Endothelial cell of umbilical vein (primary cell): ENCODE measurements around the gene FBXO48.

Source experiments
- POLR2A ChIP-seq: IDR thresholded peaks from 2 replicates; pipeline ENCODE4 v1.6.1; 2012; ENCODE audit warnings: low read depth, mild to moderate bottlenecking, control low read depth, low read length
- POLR2AphosphoS5 ChIP-seq: IDR thresholded peaks from 2 replicates; pipeline ENCODE4 v1.6.1; 2012; ENCODE audit warnings: low read depth, mild to moderate bottlenecking, control low read depth, low read length, moderate library complexity; ENCODE audit not compliant: insufficient read depth
- TF ChIP-seq, protein P1 (sequence below), 2 donors: IDR thresholded peaks; 1 replicate in 1 of 2; 2 replicates in 1 of 2; pipeline ENCODE4 v1.5.1; 2011; ENCODE audit warnings: low read length in 2 of 2, mild to moderate bottlenecking in 2 of 2, moderate library complexity in 2 of 2, control low read depth in 1 of 2, inconsistent platforms in 1 of 2, low read depth in 1 of 2; ENCODE audit not compliant: insufficient read depth in 1 of 2; ENCODE audit errors: extremely low read depth in 1 of 2

DNA sequence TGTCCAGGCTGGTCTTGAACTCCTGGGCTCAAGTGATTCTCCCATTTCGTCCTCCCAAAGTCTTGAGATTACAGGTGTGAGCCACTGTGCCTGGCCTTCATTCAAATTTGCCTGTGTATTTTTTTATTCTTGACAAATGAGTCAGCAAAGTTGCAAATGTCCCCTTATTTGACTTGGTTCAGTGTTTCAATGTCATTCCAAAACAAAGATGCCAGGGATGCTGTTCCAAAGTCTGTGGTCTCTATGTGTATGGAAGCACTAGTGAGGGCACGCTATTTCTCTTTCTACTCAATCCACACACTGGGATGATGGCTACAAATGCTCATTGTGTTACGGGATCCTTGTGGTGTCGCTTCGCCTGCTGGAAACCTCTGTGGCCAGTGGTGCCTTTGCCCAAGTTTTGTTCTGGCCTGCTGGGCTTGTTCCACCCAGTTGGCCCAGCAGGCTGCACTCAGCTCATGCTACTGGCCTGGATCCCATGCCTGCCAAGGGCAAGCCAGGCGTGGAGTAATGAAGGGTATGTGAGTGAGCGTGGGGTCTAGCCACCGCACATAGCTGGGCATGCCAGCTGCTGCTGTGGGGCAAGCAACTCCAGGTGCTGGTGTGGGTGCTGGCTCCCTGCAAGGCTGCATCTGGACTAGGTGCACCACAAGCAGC is 35.6 kb downstream of the FBXO48 start:
- TF ChIP-seq, protein P1, sequence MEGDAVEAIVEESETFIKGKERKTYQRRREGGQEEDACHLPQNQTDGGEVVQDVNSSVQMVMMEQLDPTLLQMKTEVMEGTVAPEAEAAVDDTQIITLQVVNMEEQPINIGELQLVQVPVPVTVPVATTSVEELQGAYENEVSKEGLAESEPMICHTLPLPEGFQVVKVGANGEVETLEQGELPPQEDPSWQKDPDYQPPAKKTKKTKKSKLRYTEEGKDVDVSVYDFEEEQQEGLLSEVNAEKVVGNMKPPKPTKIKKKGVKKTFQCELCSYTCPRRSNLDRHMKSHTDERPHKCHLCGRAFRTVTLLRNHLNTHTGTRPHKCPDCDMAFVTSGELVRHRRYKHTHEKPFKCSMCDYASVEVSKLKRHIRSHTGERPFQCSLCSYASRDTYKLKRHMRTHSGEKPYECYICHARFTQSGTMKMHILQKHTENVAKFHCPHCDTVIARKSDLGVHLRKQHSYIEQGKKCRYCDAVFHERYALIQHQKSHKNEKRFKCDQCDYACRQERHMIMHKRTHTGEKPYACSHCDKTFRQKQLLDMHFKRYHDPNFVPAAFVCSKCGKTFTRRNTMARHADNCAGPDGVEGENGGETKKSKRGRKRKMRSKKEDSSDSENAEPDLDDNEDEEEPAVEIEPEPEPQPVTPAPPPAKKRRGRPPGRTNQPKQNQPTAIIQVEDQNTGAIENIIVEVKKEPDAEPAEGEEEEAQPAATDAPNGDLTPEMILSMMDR (IDR thresholded peaks at IDR 0.05; ENCODE audit: extremely low read depth in 1 of 2, insufficient read depth in 1 of 2, low read depth in 1 of 2, low read length in 2 of 2) = no peak
- TF ChIP-seq POLR2A (no peak), POLR2AphosphoS5 (no peak)
